HEK293 (cell line): ENCODE results near the gene CD59.
A peak's percentile ranks its signal among the peaks of the same experiment; 100 is the strongest.

Experiments
- CTCF ChIA-PET: fragments of 350-600 bp; formaldehyde crosslinking; extraction: SDS; loops from one replicate; lab custom pipeline; 2021; ENCODE audit warnings: antibody characterized with exemption; lab: Yijun Ruan, JAX
- POLR2A ChIA-PET: fragments of 300-600 bp; formaldehyde crosslinking; extraction: SDS; loops from one replicate; lab custom pipeline; 2020; ENCODE audit warnings: antibody characterized with exemption, inconsistent platforms; lab: Yijun Ruan, JAX
- H3K27ac ChIP-seq: fragments of 200-500 bp; sonication (Bioruptor generic); 2 replicates; pipeline ENCODE4 v1.5.1; 2014; ENCODE audit warnings: low read depth, low read length, control low read depth, inconsistent platforms; ENCODE audit errors: extremely low read depth
- H3K36me3 ChIP-seq, 2 experiments: fragments of 200-500 bp in 1 of 2; sonication (Bioruptor generic) in 1 of 2; 1 replicate in 1 of 2; 2 replicates in 1 of 2; pipeline ENCODE4 v1.5.1; 2014 to 2017; ENCODE audit warnings: inconsistent platforms in 2 of 2, low read length in 2 of 2; ENCODE audit not compliant: control insufficient read depth in 2 of 2, insufficient read depth in 1 of 2
- H3K4me1 ChIP-seq: fragments of 200-500 bp; sonication (Bioruptor generic); 2 replicates; pipeline ENCODE4 v1.5.1; 2014; ENCODE audit warnings: mild to moderate bottlenecking, low read length, inconsistent platforms; ENCODE audit not compliant: control insufficient read depth, insufficient read depth
- H3K4me3 ChIP-seq: 2 replicates; pipeline ENCODE4 v1.5.1; 2011; ENCODE audit warnings: low read depth, mild to moderate bottlenecking, control low read depth, low read length, moderate library complexity
- H3K9me3 ChIP-seq: fragments of 200-500 bp; sonication (Bioruptor generic); 2 replicates; pipeline ENCODE4 v1.5.1; 2014; ENCODE audit warnings: low read depth, low read length, inconsistent platforms; ENCODE audit not compliant: control insufficient read depth, insufficient read depth
- GLIS1 ChIP-seq: fragments of 450-650 bp; formaldehyde crosslinking; IDR thresholded peaks from 2 replicates; pipeline ENCODE4 v1.5.1; 2016; ENCODE audit warnings: missing biosample characterization, missing genetic modification characterization
- KLF8 ChIP-seq: fragments of 450-650 bp; formaldehyde crosslinking; IDR thresholded peaks from 2 replicates; pipeline ENCODE4 v1.5.1; 2016; ENCODE audit warnings: missing biosample characterization, missing genetic modification characterization
- MYNN ChIP-seq: fragments of 450-650 bp; formaldehyde crosslinking; IDR thresholded peaks from 2 replicates; pipeline ENCODE4 v1.5.1; 2016; ENCODE audit warnings: missing biosample characterization, missing genetic modification characterization, borderline replicate concordance
- PRDM10 ChIP-seq: fragments of 450-650 bp; formaldehyde crosslinking; IDR thresholded peaks from 2 replicates; pipeline ENCODE4 v1.5.1; 2016; ENCODE audit warnings: missing biosample characterization, missing genetic modification characterization
- SETDB1 ChIP-seq: IDR thresholded peaks from one replicate; pipeline ENCODE4 v1.6.1; 2017; ENCODE audit warnings: mild to moderate bottlenecking, low read length, moderate library complexity, mixed read lengths; ENCODE audit not compliant: insufficient read length
- SP2 ChIP-seq: fragments of 450-650 bp; formaldehyde crosslinking; IDR thresholded peaks from 2 replicates; pipeline ENCODE4 v1.5.1; 2016; ENCODE audit warnings: missing biosample characterization, missing genetic modification characterization
- YY2 ChIP-seq: fragments of 450-650 bp; formaldehyde crosslinking; IDR thresholded peaks from 2 replicates; pipeline ENCODE4 v1.5.1; 2016; ENCODE audit warnings: missing biosample characterization, missing genetic modification characterization
- ZBTB17 ChIP-seq: fragments of 450-650 bp; formaldehyde crosslinking; IDR thresholded peaks from 2 replicates; pipeline ENCODE4 v1.5.1; 2016; ENCODE audit warnings: missing biosample characterization, missing genetic modification characterization
- ZBTB20 ChIP-seq: fragments of 450-650 bp; formaldehyde crosslinking; IDR thresholded peaks from 2 replicates; pipeline ENCODE4 v1.5.1; 2016; ENCODE audit warnings: missing biosample characterization, missing genetic modification characterization
- ZFHX2 ChIP-seq: fragments of 450-650 bp; formaldehyde crosslinking; conservative IDR thresholded peaks from 2 replicates; pipeline ENCODE4 v1.5.1; 2016; ENCODE audit warnings: missing biosample characterization, missing genetic modification characterization
- ZFP37 ChIP-seq: fragments of 450-650 bp; formaldehyde crosslinking; IDR thresholded peaks from 2 replicates; pipeline ENCODE4 v1.5.1; 2016; ENCODE audit warnings: missing biosample characterization, missing genetic modification characterization
- ZIC2 ChIP-seq: fragments of 450-650 bp; formaldehyde crosslinking; IDR thresholded peaks from 2 replicates; pipeline ENCODE4 v1.5.1; 2016; ENCODE audit warnings: missing biosample characterization, missing genetic modification characterization
- ZNF114 ChIP-seq: fragments of 450-650 bp; formaldehyde crosslinking; IDR thresholded peaks from 2 replicates; pipeline ENCODE4 v1.5.0; 2017; ENCODE audit warnings: missing biosample characterization, missing genetic modification characterization
- ZNF221 ChIP-seq: fragments of 450-650 bp; formaldehyde crosslinking; IDR thresholded peaks from 2 replicates; pipeline ENCODE4 v1.5.1; 2017; ENCODE audit warnings: missing biosample characterization, missing genetic modification characterization, borderline replicate concordance
- ZNF341 ChIP-seq: fragments of 450-650 bp; formaldehyde crosslinking; IDR thresholded peaks from 2 replicates; pipeline ENCODE4; 2016; ENCODE audit warnings: low read depth, missing biosample characterization, missing genetic modification characterization
- ZNF354C ChIP-seq: fragments of 450-650 bp; formaldehyde crosslinking; IDR thresholded peaks from 2 replicates; pipeline ENCODE4 v1.5.1; 2016; ENCODE audit warnings: missing biosample characterization, missing genetic modification characterization, low read depth, borderline replicate concordance
- ZNF600 ChIP-seq: fragments of 450-650 bp; formaldehyde crosslinking; IDR thresholded peaks from 2 replicates; pipeline ENCODE4 v1.5.1; 2016; ENCODE audit warnings: missing biosample characterization, missing genetic modification characterization
- ZNF629 ChIP-seq: fragments of 450-650 bp; formaldehyde crosslinking; IDR thresholded peaks from 2 replicates; pipeline ENCODE4 v1.5.1; 2017; ENCODE audit warnings: missing biosample characterization, missing genetic modification characterization
- ZNF670 ChIP-seq: fragments of 450-650 bp; formaldehyde crosslinking; IDR thresholded peaks from 2 replicates; pipeline ENCODE4 v1.5.1; 2016; ENCODE audit warnings: missing biosample characterization, missing genetic modification characterization, low read depth
- ZNF843 ChIP-seq: fragments of 450-650 bp; formaldehyde crosslinking; IDR thresholded peaks from 2 replicates; pipeline ENCODE4 v1.5.1; 2016; ENCODE audit warnings: missing biosample characterization, missing genetic modification characterization
- ZSCAN30 ChIP-seq: fragments of 450-650 bp; IDR thresholded peaks from 2 replicates; pipeline ENCODE4 v1.5.1; 2018; ENCODE audit warnings: missing biosample characterization, mild to moderate bottlenecking, missing genetic modification characterization, moderate library complexity
- TF ChIP-seq, protein P1 (sequence below): fragments of 450-650 bp; formaldehyde crosslinking; IDR thresholded peaks from 2 replicates; pipeline ENCODE4 v1.5.1; 2016; ENCODE audit warnings: missing biosample characterization, missing genetic modification characterization
- TF ChIP-seq, protein P2 (sequence below): fragments of 450-650 bp; formaldehyde crosslinking; IDR thresholded peaks from 2 replicates; pipeline ENCODE4 v1.5.1; 2017; ENCODE audit warnings: missing biosample characterization, missing genetic modification characterization
- TF ChIP-seq, protein P3 (sequence below): fragments of 450-650 bp; formaldehyde crosslinking; IDR thresholded peaks from 2 replicates; pipeline ENCODE4 v1.5.1; 2016; ENCODE audit warnings: missing biosample characterization, missing genetic modification characterization

CD59 gene

GRCh38 chr11:33773987-33774735 lies 37.9 kb upstream of the CD59 start, which contains the start of gene FBXO3 (continued):
- TF ChIP-seq PRDM10 (tag by site-specific recombination) (peak; percentile 63; the same call in 1 of the 2 replicates), ZNF354C (tag by site-specific recombination) (no peak), ZIC2 (tag by site-specific recombination) (peak; percentile 95), ZNF114 (tag by site-specific recombination) (no peak), MYNN (tag by site-specific recombination) (peak; percentile 85), ZNF670 (tag by site-specific recombination) (no peak), KLF8 (tag by site-specific recombination) (peak; percentile 65; the same call in 1 of the 2 replicates), YY2 (0 out of 2 replicates have a peak, but pooled peaks have one; percentile 33), SP2 (tag by site-specific recombination) (peak; percentile 52), ZFP37 (0 out of 2 replicates have a peak, but pooled peaks have one; percentile 20), ZNF221 (tag by site-specific recombination) (no peak)
- TF ChIP-seq, protein P1, sequence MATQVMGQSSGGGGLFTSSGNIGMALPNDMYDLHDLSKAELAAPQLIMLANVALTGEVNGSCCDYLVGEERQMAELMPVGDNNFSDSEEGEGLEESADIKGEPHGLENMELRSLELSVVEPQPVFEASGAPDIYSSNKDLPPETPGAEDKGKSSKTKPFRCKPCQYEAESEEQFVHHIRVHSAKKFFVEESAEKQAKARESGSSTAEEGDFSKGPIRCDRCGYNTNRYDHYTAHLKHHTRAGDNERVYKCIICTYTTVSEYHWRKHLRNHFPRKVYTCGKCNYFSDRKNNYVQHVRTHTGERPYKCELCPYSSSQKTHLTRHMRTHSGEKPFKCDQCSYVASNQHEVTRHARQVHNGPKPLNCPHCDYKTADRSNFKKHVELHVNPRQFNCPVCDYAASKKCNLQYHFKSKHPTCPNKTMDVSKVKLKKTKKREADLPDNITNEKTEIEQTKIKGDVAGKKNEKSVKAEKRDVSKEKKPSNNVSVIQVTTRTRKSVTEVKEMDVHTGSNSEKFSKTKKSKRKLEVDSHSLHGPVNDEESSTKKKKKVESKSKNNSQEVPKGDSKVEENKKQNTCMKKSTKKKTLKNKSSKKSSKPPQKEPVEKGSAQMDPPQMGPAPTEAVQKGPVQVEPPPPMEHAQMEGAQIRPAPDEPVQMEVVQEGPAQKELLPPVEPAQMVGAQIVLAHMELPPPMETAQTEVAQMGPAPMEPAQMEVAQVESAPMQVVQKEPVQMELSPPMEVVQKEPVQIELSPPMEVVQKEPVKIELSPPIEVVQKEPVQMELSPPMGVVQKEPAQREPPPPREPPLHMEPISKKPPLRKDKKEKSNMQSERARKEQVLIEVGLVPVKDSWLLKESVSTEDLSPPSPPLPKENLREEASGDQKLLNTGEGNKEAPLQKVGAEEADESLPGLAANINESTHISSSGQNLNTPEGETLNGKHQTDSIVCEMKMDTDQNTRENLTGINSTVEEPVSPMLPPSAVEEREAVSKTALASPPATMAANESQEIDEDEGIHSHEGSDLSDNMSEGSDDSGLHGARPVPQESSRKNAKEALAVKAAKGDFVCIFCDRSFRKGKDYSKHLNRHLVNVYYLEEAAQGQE (tag by site-specific recombination), result no peak; the same call in 1 of the 2 replicates

- peaks cover 3 to 15% of the 10 kb centered on the region in 2 experiments; a peak in 2 of 3 replicates for H3K36me3 ChIP-seq
- CTCF ChIA-PET, result interaction anchor here (0.5 to 3.1 kb wide), 5 partner anchors 18 to 57 kb away, joined by 3 to 10 read pairs (median 4); no protein-coding TSS in a partner anchor
- POLR2A ChIA-PET, result interaction anchor here (1.3 to 1.6 kb wide), 2 partner anchors 29 to 37 kb away, joined by 6 to 9 read pairs; partner anchors contain the start of gene CD59
- peak overlapping the region; percentile 97 for H3K4me3 ChIP-seq
- peaks cover 7% of the 10 kb centered on the region for H3K4me1 ChIP-seq
- no peaks in the 10 kb centered on the region for H3K9me3 ChIP-seq
- peak overlapping the region; percentile 35; the same call in 1 of the 2 replicates for H3K27ac ChIP-seq
- TF ChIP-seq ZNF600 (tag by site-specific recombination) (peak; percentile 71; the same call in 1 of the 2 replicates), GLIS1 (peak; percentile 76), ZBTB20 (tag by site-specific recombination) (peak; percentile 95; the same call in 1 of the 2 replicates), ZFHX2 (tag by site-specific recombination) (0 out of 2 replicates have a peak, but pooled peaks have one; percentile 13), ZBTB17 (0 out of 2 replicates have a peak, but pooled peaks have one; percentile 37), ZSCAN30 (tag by site-specific recombination) (no peak), ZNF843 (tag by site-specific recombination) (no peak), SETDB1 (no peak), ZNF629 (peak; percentile 27; the same call in 1 of the 2 replicates), ZNF341 (tag by site-specific recombination) (peak; percentile 64), SP2 (tag by site-specific recombination) (peak; percentile 40)
- TF ChIP-seq, protein P2, sequence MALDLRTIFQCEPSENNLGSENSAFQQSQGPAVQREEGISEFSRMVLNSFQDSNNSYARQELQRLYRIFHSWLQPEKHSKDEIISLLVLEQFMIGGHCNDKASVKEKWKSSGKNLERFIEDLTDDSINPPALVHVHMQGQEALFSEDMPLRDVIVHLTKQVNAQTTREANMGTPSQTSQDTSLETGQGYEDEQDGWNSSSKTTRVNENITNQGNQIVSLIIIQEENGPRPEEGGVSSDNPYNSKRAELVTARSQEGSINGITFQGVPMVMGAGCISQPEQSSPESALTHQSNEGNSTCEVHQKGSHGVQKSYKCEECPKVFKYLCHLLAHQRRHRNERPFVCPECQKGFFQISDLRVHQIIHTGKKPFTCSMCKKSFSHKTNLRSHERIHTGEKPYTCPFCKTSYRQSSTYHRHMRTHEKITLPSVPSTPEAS (tag by site-specific recombination), result no peak
- TF ChIP-seq, protein P3, sequence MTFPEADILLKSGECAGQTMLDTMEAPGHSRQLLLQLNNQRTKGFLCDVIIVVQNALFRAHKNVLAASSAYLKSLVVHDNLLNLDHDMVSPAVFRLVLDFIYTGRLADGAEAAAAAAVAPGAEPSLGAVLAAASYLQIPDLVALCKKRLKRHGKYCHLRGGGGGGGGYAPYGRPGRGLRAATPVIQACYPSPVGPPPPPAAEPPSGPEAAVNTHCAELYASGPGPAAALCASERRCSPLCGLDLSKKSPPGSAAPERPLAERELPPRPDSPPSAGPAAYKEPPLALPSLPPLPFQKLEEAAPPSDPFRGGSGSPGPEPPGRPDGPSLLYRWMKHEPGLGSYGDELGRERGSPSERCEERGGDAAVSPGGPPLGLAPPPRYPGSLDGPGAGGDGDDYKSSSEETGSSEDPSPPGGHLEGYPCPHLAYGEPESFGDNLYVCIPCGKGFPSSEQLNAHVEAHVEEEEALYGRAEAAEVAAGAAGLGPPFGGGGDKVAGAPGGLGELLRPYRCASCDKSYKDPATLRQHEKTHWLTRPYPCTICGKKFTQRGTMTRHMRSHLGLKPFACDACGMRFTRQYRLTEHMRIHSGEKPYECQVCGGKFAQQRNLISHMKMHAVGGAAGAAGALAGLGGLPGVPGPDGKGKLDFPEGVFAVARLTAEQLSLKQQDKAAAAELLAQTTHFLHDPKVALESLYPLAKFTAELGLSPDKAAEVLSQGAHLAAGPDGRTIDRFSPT (tag by site-specific recombination), result 0 out of 2 replicates have a peak, but pooled peaks have one; percentile 10
These were observed 37.3 kb upstream of the CD59 start for GRCh38 chr11:33773404-33773986.
